Forelimb muscle (tissue), 1 donor: ENCODE data around the gene FAM50A. TPM values are rescaled to one million over a fixed set of nuclear protein-coding genes. Genes with fewer than 3 reads are reported as not detected.

Experiments used
- DNase-seq: peaks from one replicate; pipeline ENCODE4 v3.0.0-alpha.2; 2013; ENCODE audit warnings: low read depth
- polyA plus RNA-seq: library from polyadenylated mRNA; unstranded; fragments of 120-200 nt; gene quantifications from one replicate; pipeline ENCODE4 v1.2.1, GENCODE V29; 2013; ENCODE audit not compliant: insufficient read length

FAM50A gene
- polyA plus RNA-seq, 1 donor = 59.3 TPM

DNA sequence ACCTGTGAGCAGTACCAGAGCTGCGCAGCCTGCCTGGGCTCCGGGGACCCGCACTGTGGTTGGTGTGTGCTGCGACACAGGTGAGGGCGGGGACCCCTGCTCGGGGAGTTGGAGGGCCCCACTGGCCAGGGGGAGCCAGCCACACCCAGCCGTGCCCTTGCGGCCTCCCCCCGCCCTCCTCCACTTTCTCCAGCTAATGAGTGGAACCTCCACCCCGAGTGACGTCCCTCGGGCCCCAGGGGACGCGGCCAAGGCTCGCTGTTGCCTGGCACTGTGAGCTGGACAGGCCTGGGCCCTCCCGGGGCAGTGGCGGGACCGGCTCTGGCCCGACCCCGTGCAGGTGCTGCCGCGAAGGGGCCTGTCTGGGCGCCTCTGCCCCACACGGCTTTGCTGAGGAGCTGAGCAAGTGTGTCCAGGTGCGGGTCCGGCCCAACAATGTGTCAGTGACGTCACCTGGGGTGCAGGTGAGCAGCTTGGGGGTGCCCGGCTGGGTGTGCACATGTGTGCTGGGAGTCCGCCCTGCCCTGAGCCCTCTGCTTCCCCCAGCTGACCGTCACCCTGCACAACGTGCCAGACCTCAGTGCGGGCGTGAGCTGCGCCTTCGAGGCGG, 19.8 kb downstream of the FAM50A start:
- no peak for DNase-seq

DNA sequence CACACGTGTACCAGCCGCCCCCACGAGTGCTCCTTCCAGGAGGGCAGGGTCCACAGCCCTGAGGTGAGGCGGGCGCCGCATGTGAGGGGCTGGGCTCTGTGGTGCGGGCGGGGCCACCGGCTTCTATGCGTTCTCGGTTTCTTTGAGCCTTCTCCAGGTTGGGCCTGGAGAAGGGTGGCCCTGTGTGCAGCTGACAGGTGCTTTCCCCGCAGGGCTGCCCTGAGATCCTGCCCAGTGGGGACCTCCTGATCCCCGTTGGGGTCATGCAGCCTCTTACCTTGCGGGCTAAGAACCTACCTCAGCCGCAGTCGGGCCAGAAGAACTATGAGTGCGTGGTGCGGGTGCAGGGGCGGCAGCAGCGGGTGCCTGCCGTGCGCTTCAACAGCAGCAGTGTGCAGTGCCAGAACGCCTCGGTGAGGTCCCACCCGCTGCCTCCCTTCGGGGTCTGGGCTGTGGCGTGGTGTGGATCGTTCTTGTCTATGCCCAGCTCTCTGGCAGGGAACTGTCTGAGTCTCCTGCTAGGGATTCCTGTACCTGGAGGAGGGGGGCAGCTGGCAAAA, 20.9 kb downstream of the FAM50A start:
- DNase-seq = no peak

DNA sequence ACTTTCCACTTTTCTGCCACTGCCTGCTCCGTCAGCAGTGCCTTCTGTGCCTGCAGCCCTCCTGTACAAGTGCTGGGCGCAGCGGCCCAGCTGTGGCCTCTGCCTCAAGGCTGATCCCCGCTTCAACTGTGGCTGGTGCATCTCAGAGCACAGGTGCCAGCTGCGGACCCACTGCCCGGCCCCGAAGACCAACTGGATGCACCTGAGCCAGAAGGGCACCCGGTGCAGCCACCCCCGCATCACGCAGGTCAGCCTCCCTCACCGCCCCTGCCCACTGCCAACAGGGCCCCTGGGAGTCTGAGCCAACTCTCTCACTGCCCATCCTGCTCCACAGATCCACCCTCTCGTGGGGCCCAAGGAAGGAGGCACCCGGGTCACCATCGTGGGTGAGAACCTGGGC, 21.7 kb downstream of the FAM50A start:
- no peak for DNase-seq

GRCh38 chrX:154466036-154466435, 22.1 kb downstream of the FAM50A start:
- DNase-seq = no peak

GRCh38 chrX:154466907-154467306, 23.0 kb downstream of the FAM50A start:
- no peak for DNase-seq

GRCh38 chrX:154467556-154467955, 23.6 kb downstream of the FAM50A start:
- no peak for DNase-seq

DNA sequence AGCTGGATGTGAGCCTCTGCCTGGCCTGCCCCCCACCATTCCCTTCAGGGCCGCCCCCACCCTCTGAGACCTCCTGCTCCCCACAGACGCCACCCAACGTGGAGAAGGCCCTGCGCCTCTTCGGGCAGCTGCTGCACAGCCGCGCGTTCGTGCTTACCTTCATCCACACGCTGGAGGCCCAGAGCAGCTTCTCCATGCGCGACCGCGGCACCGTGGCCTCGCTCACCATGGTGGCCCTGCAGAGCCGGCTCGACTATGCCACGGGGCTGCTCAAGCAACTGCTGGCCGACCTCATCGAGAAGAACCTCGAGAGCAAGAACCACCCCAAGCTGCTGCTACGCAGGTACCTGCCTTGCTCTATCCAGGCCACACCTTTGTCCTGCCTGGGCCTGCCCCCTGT, 24.3 kb downstream of the FAM50A start:
- no peak for DNase-seq

GRCh38 chrX:154469114-154469513, 25.2 kb downstream of the FAM50A start:
- no peak for DNase-seq

- no peak for DNase-seq
These were observed 25.9 kb downstream of the FAM50A start for GRCh38 chrX:154469880-154470279.

- no peak for DNase-seq
These were observed 26.5 kb downstream of the FAM50A start for GRCh38 chrX:154470434-154470833.

DNA sequence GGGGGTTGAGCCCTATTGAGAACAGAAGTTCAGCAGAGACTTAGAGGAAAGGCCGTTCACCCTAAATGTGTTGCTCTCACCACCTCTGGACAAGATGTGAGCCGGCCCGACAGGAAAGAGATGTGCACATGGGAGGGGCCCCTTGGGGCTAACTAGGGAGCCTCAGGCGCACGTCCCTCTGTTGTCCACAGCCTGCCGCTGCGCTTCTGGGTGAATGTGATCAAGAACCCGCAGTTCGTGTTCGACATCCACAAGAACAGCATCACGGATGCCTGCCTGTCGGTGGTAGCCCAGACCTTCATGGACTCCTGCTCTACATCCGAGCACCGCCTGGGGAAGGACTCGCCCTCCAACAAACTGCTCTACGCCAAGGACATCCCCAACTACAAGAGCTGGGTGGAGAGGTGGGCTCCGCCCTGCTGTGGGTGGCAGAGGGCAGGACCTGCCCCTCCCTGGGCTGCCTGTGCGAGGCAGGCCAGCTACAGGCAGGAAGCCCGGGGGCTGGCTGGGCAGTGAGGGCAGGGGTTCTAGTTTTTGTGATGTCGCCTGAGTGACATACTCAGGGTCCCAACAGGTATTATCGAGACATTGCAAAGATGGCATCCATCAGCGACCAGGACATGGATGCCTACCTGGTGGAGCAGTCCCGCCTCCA, 27.1 kb downstream of the FAM50A start:
- no peak for DNase-seq

DNA sequence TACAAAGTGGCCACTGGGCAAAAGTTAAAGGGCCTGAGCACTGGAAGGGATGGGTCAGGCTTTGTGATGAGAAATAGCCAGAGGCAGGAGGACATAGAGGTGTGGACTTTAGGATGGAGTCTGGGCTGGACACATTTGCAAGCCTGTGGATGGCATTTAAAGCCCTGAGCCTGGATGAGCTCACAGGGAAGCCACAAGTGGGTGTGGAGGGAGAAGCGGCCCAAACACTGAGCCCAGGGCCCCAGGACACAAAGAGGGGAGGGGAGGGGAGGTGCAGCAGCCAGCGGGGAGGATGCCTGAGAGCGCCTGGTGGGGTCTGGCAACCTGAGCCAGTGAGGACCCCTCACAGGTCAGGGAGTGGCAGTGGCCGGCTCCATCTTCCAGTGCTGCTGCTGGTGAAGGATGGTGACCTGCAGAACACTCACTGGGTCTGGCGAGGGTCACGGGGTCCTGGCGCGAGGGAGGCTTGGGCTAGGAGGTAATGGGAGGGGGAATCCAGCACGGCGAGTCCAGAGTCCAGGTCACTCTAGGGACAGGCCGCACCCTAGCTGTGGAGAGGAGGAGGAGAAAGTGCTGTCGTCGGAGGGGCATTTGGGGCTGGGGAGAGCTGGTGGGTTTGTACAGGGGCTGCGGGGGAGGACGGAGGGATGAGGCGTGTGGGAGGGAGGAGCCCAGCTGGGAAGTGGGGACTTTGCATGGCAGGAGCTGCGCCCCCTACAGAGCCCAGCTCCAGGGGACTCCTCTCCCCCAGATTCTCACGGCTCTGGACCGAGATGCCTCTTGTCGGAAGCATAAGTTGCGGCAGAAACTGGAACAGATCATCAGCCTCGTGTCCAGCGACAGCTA, 28.1 kb downstream of the FAM50A start:
- no peak for DNase-seq

DNA sequence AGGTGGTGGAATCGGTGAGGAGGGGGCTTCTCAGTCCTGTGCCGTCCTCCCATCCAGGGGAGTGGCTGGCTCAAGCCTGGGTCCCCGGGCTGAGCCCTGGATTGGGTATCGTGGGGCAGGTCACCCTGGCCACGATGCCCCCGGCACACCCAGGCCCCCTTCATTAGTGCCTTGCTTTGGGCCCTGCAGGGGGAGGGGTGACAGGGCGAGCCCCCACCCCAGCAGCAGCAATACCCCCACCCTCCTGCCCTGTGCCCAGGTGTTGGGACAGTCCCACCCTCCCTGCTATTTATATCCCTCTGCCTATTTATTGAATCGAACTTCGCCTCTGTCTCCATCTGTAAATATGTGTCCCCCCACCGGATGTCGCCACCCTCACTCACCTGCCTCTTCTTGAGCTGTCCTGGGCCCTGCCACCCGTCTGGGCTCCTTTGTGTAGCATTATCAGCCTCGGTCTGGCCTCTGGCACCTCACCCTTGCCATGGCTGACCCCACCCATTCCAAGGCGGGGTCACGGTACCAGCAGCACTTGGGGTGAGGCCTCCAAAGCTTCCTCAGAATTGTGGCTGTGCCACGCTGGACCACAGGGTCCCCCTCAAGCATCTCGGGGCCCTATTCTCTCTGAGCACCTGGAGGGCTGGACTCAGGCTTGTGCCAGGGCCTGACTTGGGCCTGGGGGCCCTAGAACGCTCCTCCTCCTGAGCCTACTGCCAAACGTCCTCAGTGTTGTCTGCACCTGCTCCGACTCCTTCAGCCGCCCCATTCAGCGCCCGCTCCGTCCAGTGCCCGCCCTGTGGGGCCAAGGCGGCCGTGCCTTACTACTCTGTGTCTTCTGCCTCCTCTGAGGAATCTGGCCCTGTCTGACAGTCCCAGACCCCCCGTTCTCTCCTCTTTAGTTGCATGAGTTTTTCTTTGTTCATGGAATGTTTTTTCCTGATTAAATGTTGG, 29.0 kb downstream of the FAM50A start:
- DNase-seq = no peak

DNA sequence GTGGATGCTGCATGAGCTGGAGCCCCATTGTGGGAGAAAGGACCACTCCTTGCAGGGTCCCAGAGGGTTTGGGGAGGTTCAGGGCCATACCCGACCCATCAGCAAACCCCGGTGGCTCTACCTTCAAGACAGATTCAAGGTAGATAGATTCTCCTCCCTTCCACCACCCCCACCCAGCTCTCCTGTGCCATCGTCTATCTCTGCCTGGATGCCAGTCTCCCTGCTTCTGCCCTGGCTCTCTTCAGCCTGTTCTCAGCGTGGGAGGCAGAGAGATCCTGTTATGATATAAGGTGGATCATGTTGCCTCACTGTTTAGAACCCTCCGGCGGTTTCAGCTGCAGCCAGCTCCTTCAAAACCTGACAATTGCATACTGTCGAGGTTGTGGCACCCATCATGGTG, 29.7 kb downstream of the FAM50A start:
- no peak for DNase-seq

DNA sequence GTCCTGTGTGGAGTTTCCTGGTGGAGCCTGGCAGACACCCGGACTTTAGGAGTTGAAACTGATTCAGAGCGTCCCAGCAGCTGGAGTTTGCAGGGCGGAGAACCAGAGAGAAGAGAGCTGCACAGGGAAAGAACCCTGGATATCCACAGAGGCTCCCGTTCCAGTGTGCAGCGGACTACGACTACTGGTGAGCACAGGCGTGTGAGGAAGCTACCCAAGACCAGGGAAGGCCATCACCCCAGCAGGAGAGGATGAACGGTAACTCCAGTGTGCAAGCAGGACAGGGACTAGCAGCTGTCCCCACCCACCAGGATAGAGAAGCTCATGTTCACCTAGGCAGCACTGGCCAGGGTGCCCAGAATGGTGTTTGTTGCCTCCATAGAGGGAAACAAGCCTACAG, 32.9 kb downstream of the FAM50A start:
- no peak for DNase-seq

GRCh38 chrX:154477891-154478477, 34.0 kb downstream of the FAM50A start:
- DNase-seq = no peak

DNA sequence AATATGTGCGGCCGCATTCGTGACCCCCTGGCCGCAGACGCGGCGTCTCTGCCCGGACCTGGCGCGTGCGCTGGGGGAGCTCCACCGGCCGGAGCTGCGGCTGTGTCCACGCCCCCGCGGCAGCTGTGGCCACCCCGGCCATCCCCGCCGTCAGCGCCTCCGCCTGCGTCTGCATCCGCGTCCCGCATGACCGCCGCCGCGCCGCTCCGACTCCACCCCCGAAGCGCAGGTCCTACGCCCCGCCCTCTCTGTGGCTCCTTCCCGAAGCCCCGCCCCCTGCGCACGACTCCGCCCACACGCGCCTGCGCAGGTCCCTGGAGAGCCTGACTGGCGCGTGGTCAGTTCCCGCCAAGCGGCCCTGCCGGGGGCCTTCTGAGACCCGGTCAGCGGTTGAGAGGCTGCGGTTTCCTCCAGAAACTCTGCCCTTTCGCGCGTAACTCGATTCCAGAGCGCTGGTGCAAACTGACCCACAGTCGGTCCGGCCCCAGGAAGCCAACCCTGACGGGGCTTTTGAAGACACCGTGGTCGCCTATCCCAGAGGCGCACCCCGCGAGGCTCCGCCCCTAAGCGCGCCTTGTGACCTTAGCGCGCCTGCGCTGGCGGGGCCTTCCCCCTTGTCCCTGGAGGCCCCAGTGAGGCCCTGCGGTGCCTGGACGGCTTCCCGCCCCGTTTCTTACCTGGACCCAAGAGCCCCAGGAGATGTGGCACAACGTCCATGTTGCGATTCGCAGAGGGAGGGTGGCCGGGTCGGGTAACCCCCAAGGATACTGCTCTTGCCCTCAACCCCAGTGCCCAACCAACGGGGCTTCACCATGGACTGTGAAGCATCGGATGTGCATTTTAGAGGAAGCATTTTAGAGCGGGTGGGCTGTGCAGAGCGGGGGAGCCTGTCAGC, 35.0 kb downstream of the FAM50A start, which contains the start of gene LAGE3:
Gene LAGE3, minus strand, starts transcription at position 554 of the 895 bp plus-strand sequence. Its CDS starts 366 bp downstream, at position 188.
- no peak for DNase-seq

DNA sequence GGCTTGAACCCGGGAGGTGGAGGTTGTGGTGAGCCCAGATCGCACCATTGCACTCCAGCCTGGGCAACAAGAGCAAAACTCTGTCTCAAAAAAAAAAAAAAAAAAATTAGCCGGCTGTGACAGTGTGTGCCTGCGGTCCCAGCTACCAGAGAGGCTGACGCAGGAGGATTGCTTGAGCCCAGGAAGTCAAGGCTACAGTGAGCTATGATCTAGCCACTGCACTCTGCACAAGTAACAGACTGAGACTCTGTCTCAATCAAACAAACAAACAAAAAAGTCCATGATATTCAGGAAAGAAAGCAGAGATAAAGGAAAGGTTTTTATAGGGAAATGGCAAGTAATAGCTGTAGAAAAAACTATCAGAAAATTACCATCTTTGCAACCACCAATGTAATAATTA, 37.3 kb downstream of the FAM50A start:
- no peak for DNase-seq

DNA sequence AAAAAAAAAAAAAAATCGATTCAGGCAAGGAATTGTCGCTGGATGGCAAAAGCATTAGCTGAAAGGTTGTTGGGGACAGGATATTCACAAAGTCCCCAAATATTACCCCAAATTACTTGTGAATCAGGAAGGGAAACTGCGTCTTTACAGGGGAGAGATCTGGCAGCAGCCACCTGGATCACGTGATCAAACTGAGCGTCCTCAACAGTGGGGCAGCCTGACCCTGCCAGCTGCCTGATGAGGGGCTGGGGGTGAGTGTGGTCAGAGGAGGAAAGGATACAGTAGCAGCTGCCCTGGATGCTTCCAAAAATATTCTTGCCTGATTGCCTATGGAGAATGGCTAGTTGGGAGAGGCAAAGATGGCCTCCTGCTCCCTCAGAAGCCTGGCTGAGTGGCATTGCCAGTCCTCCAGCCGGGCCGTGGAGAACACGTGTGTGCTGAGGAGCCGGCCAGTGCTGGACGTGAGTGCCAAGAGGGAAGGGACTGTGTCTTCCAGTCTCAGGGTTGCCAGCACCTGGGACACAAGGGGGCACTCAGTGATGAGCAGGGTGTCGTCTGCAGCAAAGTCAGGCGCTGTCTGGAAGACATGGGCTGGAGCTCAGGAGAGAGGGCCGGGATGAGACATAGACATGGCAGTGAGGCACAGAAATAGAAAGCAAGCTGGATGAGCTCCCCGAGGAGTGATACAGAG, 38.1 kb downstream of the FAM50A start:
- no peak for DNase-seq
